K562 (cell line): Measurements from ENCODE around the gene CHST15.

Experiments used
- HDAC2 ChIP-seq: fragments of 450-650 bp; IDR thresholded peaks from 2 replicates; pipeline ENCODE4 v1.6.1; 2016; ENCODE audit warnings: mild to moderate bottlenecking
- YY1 ChIP-seq, 3 experiments: IDR thresholded peaks; 2 replicates each; pipeline ENCODE4 v1.6.1; 2011; ENCODE audit warnings: low read length in 2 of 3, mild to moderate bottlenecking in 2 of 3, moderate library complexity in 2 of 3, borderline replicate concordance in 1 of 3, control low read depth in 1 of 3, low read depth in 1 of 3; ENCODE audit not compliant: insufficient read depth in 3 of 3, insufficient replicate concordance in 2 of 3, control insufficient read depth in 1 of 3, insufficient read length in 1 of 3; ENCODE audit errors: extremely low read depth in 1 of 3
- ZNF124 ChIP-seq: sonication (generic); formaldehyde crosslinking; IDR thresholded peaks from 2 replicates; pipeline ENCODE4 v1.8.1; 2022; ENCODE audit warnings: missing genetic modification reagents
- TF ChIP-seq, protein P1 (sequence below): fragments of 250-450 bp; sonication (Bioruptor Pico); IDR thresholded peaks from 2 replicates; pipeline ENCODE4 v1.4.0; 2020; ENCODE audit warnings: mild to moderate bottlenecking
- TF ChIP-seq, protein P2 (sequence below), 2 experiments: fragments of 200-800 bp in 1 of 2; sonication (Bioruptor generic) in 1 of 2; sonication (generic) in 1 of 2; formaldehyde crosslinking in 1 of 2; IDR thresholded peaks in 1 of 2; conservative IDR thresholded peaks in 1 of 2; 2 replicates each; pipeline versions ENCODE4 v1.5.0 to v1.6.1; 2016 to 2020; ENCODE audit warnings: missing compliant biosample characterization in 1 of 2, missing genetic modification characterization in 1 of 2, missing genetic modification reagents in 1 of 2

DNA sequence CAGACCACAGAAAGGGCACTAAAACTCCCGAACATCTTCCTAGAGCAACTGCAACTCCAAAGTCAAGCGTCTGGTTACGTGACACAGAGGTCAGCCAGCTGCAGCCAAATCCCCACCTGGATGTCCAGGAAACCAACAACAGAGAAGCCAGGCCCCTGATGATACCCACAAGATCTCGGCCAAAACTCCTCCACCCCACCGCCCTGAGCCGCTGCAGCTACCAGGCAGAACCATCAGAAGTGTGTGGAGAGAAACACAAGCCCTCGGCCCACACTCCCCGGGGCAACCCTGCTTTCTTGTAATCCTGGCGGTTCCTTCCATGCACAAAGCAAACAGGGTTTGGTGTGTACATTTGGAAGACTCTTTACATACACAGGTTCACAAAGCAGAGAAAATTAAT, 8.7 kb downstream of the CHST15 start:
- TF ChIP-seq YY1 (IDR thresholded peaks at IDR 0.05; ENCODE audit: borderline replicate concordance in 1 of 3, control insufficient read depth in 1 of 3, extremely low read depth in 1 of 3, insufficient read depth in 3 of 3, insufficient read length in 1 of 3, insufficient replicate concordance in 2 of 3, low read depth in 1 of 3, low read length in 2 of 3): no peak
- no peak for TF ChIP-seq HDAC2
- TF ChIP-seq, protein P1, sequence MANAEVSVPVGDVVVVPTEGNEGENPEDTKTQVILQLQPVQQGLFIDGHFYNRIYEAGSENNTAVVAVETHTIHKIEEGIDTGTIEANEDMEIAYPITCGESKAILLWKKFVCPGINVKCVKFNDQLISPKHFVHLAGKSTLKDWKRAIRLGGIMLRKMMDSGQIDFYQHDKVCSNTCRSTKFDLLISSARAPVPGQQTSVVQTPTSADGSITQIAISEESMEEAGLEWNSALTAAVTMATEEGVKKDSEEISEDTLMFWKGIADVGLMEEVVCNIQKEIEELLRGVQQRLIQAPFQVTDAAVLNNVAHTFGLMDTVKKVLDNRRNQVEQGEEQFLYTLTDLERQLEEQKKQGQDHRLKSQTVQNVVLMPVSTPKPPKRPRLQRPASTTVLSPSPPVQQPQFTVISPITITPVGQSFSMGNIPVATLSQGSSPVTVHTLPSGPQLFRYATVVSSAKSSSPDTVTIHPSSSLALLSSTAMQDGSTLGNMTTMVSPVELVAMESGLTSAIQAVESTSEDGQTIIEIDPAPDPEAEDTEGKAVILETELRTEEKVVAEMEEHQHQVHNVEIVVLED (CRISPR knock-in tag): no peak
- no peak for TF ChIP-seq ZNF124 (CRISPR knock-in tag)
- TF ChIP-seq, protein P2, sequence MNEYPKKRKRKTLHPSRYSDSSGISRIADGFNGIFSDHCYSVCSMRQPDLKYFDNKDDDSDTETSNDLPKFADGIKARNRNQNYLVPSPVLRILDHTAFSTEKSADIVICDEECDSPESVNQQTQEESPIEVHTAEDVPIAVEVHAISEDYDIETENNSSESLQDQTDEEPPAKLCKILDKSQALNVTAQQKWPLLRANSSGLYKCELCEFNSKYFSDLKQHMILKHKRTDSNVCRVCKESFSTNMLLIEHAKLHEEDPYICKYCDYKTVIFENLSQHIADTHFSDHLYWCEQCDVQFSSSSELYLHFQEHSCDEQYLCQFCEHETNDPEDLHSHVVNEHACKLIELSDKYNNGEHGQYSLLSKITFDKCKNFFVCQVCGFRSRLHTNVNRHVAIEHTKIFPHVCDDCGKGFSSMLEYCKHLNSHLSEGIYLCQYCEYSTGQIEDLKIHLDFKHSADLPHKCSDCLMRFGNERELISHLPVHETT (CRISPR knock-in tag; conservative IDR thresholded peaks at IDR 0.05 in 1 of 2, IDR thresholded peaks at IDR 0.05 in 1 of 2): no peak
